Measurements from ENCODE around the gene GBP6.
"Not testable (repeated sequence)": the region's sequence is repeated elsewhere in the genome, so short reads cannot be mapped to it uniquely, and the experiment has no call there.

Gene GBP6, protein sequence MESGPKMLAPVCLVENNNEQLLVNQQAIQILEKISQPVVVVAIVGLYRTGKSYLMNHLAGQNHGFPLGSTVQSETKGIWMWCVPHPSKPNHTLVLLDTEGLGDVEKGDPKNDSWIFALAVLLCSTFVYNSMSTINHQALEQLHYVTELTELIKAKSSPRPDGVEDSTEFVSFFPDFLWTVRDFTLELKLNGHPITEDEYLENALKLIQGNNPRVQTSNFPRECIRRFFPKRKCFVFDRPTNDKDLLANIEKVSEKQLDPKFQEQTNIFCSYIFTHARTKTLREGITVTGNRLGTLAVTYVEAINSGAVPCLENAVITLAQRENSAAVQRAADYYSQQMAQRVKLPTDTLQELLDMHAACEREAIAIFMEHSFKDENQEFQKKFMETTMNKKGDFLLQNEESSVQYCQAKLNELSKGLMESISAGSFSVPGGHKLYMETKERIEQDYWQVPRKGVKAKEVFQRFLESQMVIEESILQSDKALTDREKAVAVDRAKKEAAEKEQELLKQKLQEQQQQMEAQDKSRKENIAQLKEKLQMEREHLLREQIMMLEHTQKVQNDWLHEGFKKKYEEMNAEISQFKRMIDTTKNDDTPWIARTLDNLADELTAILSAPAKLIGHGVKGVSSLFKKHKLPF

DNA sequence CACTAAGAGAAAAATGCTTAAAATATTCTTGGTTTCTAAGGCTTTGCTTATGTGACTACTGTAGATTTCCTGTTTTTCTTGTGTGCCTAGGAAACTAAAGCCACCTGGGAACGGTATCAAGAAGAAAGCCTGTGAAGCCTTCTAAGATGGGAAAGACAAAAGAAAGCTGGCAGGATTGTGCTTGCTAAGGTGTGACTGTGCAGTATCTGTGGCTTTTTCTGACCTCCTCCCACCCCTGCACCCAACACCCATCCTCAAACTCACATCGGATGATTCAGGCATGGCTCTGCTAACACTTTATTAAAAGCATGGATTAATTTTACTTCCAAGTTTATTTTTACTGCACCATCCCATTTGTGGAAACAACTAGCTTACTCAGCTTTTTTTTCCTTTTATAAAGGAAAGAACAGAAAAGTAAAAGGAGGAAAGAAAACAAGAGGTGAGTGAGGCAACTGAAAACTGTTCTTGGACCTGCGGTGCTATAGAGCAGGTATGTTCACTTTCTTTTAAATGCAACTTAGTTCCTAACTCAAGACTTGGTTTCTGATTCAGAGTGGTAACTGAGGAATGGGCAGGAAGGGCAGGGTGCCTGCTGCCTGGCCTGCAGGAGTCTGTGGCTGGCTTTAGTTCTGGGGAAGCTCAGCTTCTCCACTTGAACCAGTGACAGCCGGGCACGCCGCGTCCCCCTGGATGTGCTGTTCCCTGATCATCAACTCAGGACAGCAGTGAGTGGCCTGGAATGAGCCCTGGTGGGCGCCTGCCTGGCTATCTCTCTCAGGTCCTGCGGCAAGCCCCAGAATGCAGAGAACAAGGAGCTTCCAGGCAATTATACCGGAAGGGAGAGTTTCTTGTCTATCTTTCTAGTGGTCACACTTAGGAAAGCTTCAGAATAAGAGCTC lies at the start of gene GBP6:
TSS of gene GBP6 (plus strand) at position 422 of the 899 bp plus-strand sequence. CDS start 4,493 bp downstream, outside the sequence.
- no peak for TF ChIP-seq ZNF274 (IDR thresholded peaks at IDR 0.05; ENCODE audit: low read depth, low read length)
- H3K4me3 ChIP-seq (ENCODE audit: low read length) = no peak within 1 kb of the TSS

DNA sequence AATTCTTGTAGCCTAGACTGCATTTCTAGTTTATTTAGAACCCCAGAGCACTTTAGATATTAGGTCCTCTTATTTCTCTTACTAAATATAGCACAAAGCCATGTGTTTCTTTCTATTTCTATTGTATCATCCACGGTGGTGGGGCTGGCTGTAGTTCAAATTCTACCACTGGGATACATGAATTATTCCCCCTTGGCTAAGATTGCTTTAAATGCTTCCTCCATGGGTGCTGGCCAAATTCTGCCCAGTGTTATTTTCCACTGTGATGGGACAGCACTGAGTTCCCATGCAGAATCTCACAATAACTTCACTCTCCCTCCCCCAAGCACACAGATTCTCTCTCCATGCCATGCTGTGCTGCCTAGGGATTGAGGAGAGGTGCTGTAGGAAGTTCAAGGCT lies 41.5 kb upstream of the GBP6 start:
- TF ChIP-seq ZNF274 (IDR thresholded peaks at IDR 0.05; ENCODE audit: low read depth, low read length) = no peak
- H3K4me3 ChIP-seq (ENCODE audit: low read length) = no peak overlapping the region

DNA sequence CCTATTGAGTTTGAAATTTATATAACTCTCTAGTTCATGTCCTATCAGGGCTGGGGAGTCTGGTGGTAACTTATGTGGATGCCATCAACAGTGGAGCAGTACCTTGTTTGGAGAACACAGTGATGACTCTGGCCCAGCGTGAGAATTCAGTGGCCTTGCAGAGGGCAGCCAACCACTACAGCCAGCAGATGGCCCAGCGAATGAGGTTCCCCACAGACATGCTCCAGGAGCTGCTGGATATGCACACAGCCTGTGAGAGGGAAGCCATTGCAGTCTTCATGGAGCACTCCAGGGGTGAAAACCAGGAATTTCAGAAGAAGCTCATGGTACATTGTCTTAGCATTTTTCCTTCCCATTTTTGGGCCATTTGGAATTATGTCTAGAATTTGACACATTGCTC lies 32.0 kb upstream of the GBP6 start:
- no peak for TF ChIP-seq ZNF274 (IDR thresholded peaks at IDR 0.05; ENCODE audit: low read depth, low read length)
- no peak overlapping the region for H3K4me3 ChIP-seq (ENCODE audit: low read length)

DNA sequence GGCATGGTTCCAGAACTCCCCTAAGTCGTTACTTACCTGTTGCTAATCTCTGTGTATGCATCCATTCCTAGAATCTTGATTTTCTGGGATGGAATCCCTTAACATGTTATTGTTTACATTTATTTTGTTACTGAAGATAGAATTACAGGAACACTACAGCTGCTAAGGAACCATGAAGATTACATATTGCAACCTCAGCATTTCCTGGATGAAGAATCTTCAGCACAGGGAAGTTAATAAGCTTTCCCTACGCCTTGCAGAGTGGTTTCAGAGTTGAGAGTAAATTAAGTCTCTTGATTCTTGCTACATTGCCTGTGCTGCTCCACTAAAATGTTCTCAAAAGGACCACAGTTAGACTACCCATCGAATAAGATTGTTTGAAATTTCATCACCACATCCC lies 31.4 kb upstream of the GBP6 start:
- TF ChIP-seq ZNF274 (IDR thresholded peaks at IDR 0.05; ENCODE audit: low read depth, low read length) = no peak
- no peak overlapping the region for H3K4me3 ChIP-seq (ENCODE audit: low read length)

DNA sequence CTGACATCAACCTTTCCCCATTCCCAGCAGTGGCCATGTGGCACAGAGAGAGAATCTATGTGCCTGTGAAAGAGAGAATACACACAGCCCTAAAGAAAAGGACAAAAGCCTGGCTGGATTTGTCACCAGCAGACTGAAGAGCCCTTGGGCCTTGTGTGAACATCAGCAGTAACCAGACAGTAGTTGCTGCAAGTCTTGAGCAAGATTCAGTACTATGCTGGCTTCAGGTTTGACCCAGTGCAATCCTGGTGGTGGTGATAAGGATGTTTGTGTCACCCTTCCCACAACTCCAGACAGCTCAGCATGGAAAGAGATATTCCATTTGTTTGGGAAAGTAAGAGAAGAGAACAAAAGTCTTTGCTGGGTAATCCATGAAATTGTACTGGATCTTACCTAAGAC lies 28.4 kb upstream of the GBP6 start:
- H3K4me3 ChIP-seq (ENCODE audit: low read length) = no peak overlapping the region
- no peak for TF ChIP-seq ZNF274 (IDR thresholded peaks at IDR 0.05; ENCODE audit: low read depth, low read length)

DNA sequence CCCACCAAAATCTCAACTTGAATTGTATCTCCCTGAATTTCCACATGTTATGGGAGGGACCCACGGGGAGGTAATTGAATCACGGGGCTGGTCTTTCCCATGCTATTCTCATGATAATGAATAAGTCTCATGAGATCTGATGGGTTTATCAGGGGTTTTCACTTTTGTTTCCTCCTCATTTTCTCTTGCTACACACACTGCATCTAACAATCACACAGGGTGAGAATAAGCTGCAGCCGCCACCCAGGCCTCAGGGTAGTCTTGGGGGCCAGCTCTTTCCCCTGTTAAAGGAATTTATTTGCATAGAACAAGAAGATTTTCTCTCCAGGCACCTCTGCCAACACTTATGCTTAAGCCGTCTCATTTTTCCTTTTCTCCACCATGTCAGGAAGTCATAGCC lies 26.0 kb upstream of the GBP6 start:
- no peak overlapping the region for H3K4me3 ChIP-seq (ENCODE audit: low read length)

DNA sequence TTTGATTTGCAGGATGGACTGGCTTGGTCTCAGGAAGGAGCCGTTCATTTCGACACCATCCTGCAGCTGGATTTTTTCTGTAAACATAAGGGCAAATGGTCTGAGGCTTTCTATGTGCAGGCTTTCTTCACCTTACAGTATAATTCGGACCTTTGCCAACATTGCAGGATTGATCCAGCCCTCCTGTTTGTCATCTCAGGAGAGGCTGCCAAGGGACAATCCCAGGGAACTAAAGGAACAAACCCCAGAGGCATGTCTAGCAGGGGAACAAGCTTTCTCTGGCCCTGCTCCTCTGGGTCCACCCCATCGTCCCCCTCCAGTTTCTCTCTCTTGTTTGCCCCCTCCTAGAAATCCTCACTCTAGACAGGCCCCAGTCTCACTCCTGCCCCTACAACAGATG lies 24.8 kb upstream of the GBP6 start:
- no peak overlapping the region for H3K4me3 ChIP-seq (ENCODE audit: low read length)
- TF ChIP-seq ZNF274 (IDR thresholded peaks at IDR 0.05; ENCODE audit: low read depth, low read length) = no peak

More for the DNA sequence above, 26.0 kb upstream of the GBP6 start:
- no peak for TF ChIP-seq ZNF274 (IDR thresholded peaks at IDR 0.05; ENCODE audit: low read depth, low read length)

DNA sequence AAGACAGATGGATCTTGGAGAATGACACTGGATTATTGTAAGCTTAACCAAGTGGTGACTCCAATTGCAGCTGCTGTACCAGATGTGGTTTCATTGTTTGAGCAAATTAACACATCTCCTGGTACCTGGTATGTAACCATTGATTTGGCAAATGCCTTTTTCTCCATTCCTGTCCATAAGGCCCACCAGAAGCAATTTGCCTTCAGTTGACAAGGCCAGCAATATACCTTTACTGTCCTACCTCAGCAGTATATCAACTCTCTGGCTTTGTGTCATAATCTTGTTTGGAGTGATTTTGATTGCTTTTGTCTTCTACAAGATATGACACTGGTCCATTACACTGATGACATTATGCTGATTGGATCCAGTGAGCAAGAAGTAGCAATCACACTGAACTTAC lies 18.4 kb upstream of the GBP6 start:
- H3K4me3 ChIP-seq (ENCODE audit: low read length) = not testable (repeated sequence)

DNA sequence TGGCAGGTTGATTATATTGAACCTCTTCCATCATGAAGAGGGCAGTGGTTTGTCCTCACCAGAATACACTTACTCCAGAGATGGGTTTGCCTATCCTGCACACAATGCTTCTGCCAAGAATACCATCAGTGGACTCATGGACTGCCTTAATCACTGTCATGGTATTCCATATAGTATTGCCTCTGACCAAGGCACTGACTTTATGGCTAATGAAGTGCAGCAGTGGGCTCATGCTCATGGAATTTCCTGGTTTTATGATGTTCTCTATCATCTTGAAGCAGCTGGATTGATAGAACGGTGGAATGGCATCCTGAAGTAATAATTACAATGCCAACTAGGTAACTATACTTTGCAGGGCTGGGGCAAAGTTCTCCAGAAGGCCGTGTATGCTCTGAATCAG lies 16.6 kb upstream of the GBP6 start:
- TF ChIP-seq ZNF274 (IDR thresholded peaks at IDR 0.05; ENCODE audit: low read depth, low read length) = no peak
- no peak overlapping the region for H3K4me3 ChIP-seq (ENCODE audit: low read length)

DNA sequence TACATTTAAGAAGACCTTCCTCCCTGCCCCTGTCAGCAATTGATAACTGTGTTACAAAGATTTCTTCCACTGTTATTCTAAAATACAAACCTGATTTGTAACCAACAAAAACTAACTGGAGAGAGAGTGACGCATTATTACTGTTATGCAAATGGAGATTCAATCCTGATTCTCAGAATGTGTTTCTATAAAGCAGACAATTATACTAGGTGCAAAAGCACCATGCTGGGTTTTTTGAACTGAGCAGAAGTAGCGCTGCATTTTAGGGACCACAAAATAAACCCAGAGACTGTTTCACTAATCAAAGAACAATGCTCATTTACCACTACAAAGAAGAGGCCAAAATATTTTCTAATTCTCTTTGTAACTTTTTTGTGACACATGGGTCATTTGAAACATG lies 13.6 kb upstream of the GBP6 start:
- no peak overlapping the region for H3K4me3 ChIP-seq (ENCODE audit: low read length)
- no peak for TF ChIP-seq ZNF274 (IDR thresholded peaks at IDR 0.05; ENCODE audit: low read depth, low read length)

DNA sequence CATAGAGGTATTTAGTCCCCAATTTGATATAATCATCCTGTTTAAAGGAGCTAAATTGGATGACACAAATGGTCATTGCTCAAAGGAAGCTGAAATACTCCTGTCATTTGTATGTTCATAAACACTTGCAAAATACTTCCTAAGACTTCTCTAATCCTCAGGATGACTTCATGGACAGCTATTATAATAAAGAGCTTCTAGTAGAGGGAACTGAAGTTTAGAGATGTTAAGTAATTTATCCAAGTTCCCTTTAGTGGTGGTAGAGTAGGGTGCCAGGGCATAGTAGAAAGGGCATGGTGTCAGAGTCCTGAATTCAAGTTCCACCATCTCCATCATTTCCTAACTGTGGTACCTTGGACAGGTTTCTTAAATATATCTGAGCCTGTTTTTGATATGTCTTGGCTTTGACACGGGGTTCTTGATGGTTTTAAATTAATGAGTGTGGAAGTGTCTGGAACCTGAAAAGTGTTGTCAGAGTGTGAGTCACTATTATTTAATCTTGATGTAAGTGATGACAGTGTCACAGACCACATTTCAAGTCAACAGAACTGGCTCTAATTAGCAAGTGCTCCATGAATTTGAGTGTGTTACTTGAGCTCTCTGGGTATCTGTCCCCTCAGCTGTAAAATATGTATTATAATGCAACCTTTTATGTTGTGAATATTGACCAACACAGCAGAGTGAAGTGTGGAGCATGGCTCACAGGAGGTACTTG lies 12.1 kb upstream of the GBP6 start:
- TF ChIP-seq ZNF274 (IDR thresholded peaks at IDR 0.05; ENCODE audit: low read depth, low read length) = no peak
- H3K4me3 ChIP-seq (ENCODE audit: low read length) = no peak overlapping the region

DNA sequence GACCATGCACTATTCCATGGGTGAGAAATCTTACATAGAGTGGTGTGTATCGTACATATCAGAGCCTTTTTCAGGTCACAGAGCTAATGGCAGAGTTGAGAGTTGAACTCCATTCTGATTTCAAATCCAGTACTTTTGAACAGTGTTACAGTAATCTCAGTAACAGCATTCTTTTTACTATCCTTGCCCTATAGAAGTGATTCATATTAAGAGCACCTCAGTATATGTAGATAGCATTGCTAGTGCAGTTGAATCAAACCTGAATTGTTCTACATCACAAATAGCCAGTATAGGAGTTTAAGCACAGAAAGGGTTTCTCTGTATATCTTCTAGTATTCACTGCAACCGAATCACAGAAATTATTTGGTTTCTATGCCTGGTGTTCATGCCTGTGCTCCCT lies 11.4 kb upstream of the GBP6 start:
- TF ChIP-seq ZNF274 (IDR thresholded peaks at IDR 0.05; ENCODE audit: low read depth, low read length) = no peak
- no peak overlapping the region for H3K4me3 ChIP-seq (ENCODE audit: low read length)

DNA sequence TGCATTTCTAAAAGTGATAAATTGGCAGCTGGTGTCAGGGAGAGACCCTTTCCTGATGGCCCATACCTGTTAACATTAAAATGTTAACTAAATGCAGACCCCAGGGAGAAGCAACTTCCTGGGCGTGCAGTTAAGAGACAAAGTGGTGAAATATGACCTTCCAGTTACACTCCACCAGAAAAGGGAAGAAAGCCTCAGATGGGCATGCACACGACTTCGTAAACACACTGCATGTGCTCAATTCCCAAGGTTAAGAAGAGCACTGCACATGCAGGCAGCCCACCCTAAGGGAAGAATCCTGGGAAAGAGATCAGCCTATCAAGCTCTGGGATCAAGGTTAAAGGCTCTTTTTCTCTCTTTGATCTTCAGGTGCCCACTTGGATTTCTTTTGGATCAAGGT lies 9.7 kb upstream of the GBP6 start:
- TF ChIP-seq ZNF274 (IDR thresholded peaks at IDR 0.05; ENCODE audit: low read depth, low read length) = no peak
- H3K4me3 ChIP-seq (ENCODE audit: low read length) = no peak overlapping the region

DNA sequence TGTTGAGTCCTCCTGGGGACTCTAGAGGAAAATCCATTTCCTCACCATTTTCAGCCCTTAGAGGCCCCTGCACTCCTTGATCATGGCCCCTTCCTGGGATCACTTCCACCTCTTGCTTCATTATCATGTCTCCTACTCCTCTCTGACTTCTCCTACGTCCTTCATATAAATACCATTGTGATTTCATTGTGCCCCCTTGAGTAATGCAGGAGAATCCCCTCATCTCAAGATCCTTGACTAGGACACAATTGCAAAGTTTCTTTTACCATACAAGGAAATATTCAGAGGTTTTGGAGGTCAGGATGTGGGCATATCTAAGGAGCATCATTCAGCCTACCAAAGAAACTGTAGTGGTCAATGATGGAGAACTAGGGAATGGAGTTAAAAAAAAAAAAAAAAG lies 8.8 kb upstream of the GBP6 start:
- no peak overlapping the region for H3K4me3 ChIP-seq (ENCODE audit: low read length)
- TF ChIP-seq ZNF274 (IDR thresholded peaks at IDR 0.05; ENCODE audit: low read depth, low read length) = no peak
